NCI-H2107 treated with DMSO at 0.1 percent for 48 hours (cell line): ENCODE measurements around the gene DPH3.
"Not testable (repeated sequence)": the region's sequence is repeated elsewhere in the genome, so short reads cannot be mapped to it uniquely, and the experiment has no call there.

Experiments used
- DNase-seq: peaks from one replicate; lab custom pipeline; 2025; ENCODE audit not compliant: unreplicated experiment; lab: John Stamatoyannopoulos, UW

Gene DPH3

GRCh38 chr3:16264708-16265454, at the start of gene DPH3, which contains the start of gene OXNAD1:
Gene DPH3 (minus strand): TSS chr3:16264943. CDS start chr3:16264876, 67 bp downstream.
Gene OXNAD1 (plus strand): TSS chr3:16265212. CDS start chr3:16270953, 5,741 bp downstream.
- DNase-seq = peak; percentile 80

GRCh38 chr3:16313886-16314645, 49.3 kb upstream of the DPH3 start:
- DNase-seq = no peak

- no peak for DNase-seq
Measured at GRCh38 chr3:16311960-16312451, 47.3 kb upstream of the DPH3 start.

GRCh38 chr3:16310486-16310885, 45.7 kb upstream of the DPH3 start:
- DNase-seq = not testable (repeated sequence)

GRCh38 chr3:16309558-16309957, 44.8 kb upstream of the DPH3 start:
- DNase-seq = no peak

- no peak for DNase-seq
Measured at GRCh38 chr3:16308727-16309126, 44.0 kb upstream of the DPH3 start.

GRCh38 chr3:16307832-16308531, 43.2 kb upstream of the DPH3 start:
- DNase-seq = no peak

- DNase-seq = no peak
Measured at GRCh38 chr3:16305111-16305541, 40.4 kb upstream of the DPH3 start.

- no peak for DNase-seq
Measured at GRCh38 chr3:16304061-16305010, 39.6 kb upstream of the DPH3 start.

- no peak for DNase-seq
Measured at GRCh38 chr3:16303037-16303575, 38.4 kb upstream of the DPH3 start.

- DNase-seq = no peak
Measured at GRCh38 chr3:16302082-16302631, 37.4 kb upstream of the DPH3 start.

- no peak for DNase-seq
Measured at GRCh38 chr3:16301507-16301906, 36.8 kb upstream of the DPH3 start.

- no peak for DNase-seq
Measured at GRCh38 chr3:16300881-16301359, 36.2 kb upstream of the DPH3 start.

GRCh38 chr3:16300307-16300706, 35.6 kb upstream of the DPH3 start:
- DNase-seq = no peak

GRCh38 chr3:16299746-16300145, 35.0 kb upstream of the DPH3 start:
- DNase-seq = no peak

GRCh38 chr3:16298891-16299290, 34.1 kb upstream of the DPH3 start:
- no peak for DNase-seq

- DNase-seq = no peak
Measured at GRCh38 chr3:16297997-16298885, 33.5 kb upstream of the DPH3 start.

GRCh38 chr3:16295298-16295890, 30.7 kb upstream of the DPH3 start:
- DNase-seq = no peak
